ENCODE results near the gene GSTA3. TPM values are rescaled to one million over a fixed set of nuclear protein-coding genes. Genes with fewer than 3 reads are reported as not detected.

Gene GSTA3
- total and polyA plus RNA-seq, 2 of the 13 experiments (the other 11 are each of a cell fraction or from before 2014, with no cell fraction given) = not detected

DNA sequence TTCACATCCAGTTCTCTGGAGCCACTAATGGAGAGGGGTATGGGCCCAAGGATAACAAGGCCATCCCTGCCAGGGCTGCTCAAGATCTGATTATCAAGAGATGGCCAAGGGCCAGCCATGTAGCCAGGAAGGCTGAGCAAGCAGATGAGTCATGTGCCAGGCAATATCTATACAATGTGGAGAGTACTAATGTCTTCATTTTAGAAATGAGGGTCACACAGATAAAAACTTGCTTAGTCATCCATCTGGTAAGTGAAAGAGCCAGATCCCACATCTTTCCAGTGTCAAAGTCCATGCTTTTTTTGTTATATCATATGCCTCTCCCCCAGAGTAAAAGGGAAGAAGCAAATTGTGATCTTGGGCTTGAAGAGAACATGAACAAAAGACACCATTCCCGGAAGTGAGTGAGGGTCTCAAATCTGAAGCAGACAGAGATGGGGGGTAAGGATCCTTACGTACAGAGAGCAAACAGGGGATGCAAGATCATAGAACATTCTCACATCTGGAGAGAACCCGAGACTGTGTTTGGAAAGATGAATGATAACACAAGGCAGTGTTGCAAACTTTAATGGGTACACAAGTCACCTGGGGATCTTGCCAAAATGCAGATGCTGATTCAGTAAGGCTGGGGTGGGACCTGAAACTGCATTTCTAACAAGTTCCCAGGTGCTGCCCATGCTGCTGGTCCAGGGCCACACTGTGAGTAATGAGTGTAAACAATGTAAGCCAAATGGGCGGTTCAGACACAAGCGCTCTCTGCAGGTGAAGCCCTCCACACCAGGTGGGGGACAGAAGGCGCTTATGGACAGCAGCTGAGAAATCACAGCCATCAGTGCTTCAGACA lies 20.0 kb upstream of the GSTA3 start (continued):
- TF ChIP-seq TAF15 (IDR thresholded peaks at IDR 0.05; ENCODE audit: low read depth, low read length, poor library complexity, severe bottlenecking) (no peak), CCDC6 (CRISPR knock-in tag; IDR thresholded peaks at IDR 0.05) (no peak), ZNF841 (CRISPR knock-in tag; IDR thresholded peaks at IDR 0.05; ENCODE audit: borderline replicate concordance) (no peak), MTA1 (CRISPR knock-in tag; IDR thresholded peaks at IDR 0.05; ENCODE audit: borderline replicate concordance) (no peak), ZNF674 (CRISPR knock-in tag; IDR thresholded peaks at IDR 0.05; ENCODE audit: low read depth) (no peak), TBP (CRISPR knock-in tag; IDR thresholded peaks at IDR 0.05) (no peak), ZNF644 (CRISPR knock-in tag; IDR thresholded peaks at IDR 0.05; ENCODE audit: low read depth) (peak; percentile 67; the same call in 1 of the 2 replicates), ZNF629 (CRISPR knock-in tag; conservative IDR thresholded peaks at IDR 0.05) (no peak), MEIS1 (CRISPR knock-in tag; IDR thresholded peaks at IDR 0.05; ENCODE audit: borderline replicate concordance) (no peak), CENPX (CRISPR knock-in tag; IDR thresholded peaks at IDR 0.05) (no peak), BRD4 (CRISPR knock-in tag; IDR thresholded peaks at IDR 0.05) (no peak), MZF1 (CRISPR knock-in tag; IDR thresholded peaks at IDR 0.05; ENCODE audit: borderline replicate concordance) (no peak), ZNF883 (CRISPR knock-in tag; IDR thresholded peaks at IDR 0.05; ENCODE audit: not compliant biosample characterization) (no peak), CC2D1A (CRISPR knock-in tag; IDR thresholded peaks at IDR 0.05) (no peak), ZMYM4 (CRISPR knock-in tag; IDR thresholded peaks at IDR 0.05) (no peak), GABPA (IDR thresholded peaks at IDR 0.05; ENCODE audit: low read depth, low read length) (no peak), GABPA (CRISPR knock-in tag; IDR thresholded peaks at IDR 0.05; ENCODE audit: low read depth) (no peak)
- TF ChIP-seq, protein P1, sequence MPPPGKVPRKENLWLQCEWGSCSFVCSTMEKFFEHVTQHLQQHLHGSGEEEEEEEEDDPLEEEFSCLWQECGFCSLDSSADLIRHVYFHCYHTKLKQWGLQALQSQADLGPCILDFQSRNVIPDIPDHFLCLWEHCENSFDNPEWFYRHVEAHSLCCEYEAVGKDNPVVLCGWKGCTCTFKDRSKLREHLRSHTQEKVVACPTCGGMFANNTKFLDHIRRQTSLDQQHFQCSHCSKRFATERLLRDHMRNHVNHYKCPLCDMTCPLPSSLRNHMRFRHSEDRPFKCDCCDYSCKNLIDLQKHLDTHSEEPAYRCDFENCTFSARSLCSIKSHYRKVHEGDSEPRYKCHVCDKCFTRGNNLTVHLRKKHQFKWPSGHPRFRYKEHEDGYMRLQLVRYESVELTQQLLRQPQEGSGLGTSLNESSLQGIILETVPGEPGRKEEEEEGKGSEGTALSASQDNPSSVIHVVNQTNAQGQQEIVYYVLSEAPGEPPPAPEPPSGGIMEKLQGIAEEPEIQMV (CRISPR knock-in tag; IDR thresholded peaks at IDR 0.05; ENCODE audit: low read depth) = no peak
- TF ChIP-seq, protein P2, sequence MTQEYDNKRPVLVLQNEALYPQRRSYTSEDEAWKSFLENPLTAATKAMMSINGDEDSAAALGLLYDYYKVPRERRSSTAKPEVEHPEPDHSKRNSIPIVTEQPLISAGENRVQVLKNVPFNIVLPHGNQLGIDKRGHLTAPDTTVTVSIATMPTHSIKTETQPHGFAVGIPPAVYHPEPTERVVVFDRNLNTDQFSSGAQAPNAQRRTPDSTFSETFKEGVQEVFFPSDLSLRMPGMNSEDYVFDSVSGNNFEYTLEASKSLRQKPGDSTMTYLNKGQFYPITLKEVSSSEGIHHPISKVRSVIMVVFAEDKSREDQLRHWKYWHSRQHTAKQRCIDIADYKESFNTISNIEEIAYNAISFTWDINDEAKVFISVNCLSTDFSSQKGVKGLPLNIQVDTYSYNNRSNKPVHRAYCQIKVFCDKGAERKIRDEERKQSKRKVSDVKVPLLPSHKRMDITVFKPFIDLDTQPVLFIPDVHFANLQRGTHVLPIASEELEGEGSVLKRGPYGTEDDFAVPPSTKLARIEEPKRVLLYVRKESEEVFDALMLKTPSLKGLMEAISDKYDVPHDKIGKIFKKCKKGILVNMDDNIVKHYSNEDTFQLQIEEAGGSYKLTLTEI (CRISPR knock-in tag; conservative IDR thresholded peaks at IDR 0.05) = no peak
- TF ChIP-seq, protein P3, sequence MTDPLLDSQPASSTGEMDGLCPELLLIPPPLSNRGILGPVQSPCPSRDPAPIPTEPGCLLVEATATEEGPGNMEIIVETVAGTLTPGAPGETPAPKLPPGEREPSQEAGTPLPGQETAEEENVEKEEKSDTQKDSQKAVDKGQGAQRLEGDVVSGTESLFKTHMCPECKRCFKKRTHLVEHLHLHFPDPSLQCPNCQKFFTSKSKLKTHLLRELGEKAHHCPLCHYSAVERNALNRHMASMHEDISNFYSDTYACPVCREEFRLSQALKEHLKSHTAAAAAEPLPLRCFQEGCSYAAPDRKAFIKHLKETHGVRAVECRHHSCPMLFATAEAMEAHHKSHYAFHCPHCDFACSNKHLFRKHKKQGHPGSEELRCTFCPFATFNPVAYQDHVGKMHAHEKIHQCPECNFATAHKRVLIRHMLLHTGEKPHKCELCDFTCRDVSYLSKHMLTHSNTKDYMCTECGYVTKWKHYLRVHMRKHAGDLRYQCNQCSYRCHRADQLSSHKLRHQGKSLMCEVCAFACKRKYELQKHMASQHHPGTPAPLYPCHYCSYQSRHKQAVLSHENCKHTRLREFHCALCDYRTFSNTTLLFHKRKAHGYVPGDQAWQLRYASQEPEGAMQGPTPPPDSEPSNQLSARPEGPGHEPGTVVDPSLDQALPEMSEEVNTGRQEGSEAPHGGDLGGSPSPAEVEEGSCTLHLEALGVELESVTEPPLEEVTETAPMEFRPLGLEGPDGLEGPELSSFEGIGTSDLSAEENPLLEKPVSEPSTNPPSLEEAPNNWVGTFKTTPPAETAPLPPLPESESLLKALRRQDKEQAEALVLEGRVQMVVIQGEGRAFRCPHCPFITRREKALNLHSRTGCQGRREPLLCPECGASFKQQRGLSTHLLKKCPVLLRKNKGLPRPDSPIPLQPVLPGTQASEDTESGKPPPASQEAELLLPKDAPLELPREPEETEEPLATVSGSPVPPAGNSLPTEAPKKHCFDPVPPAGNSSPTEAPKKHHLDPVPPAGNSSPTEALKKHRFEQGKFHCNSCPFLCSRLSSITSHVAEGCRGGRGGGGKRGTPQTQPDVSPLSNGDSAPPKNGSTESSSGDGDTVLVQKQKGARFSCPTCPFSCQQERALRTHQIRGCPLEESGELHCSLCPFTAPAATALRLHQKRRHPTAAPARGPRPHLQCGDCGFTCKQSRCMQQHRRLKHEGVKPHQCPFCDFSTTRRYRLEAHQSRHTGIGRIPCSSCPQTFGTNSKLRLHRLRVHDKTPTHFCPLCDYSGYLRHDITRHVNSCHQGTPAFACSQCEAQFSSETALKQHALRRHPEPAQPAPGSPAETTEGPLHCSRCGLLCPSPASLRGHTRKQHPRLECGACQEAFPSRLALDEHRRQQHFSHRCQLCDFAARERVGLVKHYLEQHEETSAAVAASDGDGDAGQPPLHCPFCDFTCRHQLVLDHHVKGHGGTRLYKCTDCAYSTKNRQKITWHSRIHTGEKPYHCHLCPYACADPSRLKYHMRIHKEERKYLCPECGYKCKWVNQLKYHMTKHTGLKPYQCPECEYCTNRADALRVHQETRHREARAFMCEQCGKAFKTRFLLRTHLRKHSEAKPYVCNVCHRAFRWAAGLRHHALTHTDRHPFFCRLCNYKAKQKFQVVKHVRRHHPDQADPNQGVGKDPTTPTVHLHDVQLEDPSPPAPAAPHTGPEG (CRISPR knock-in tag; IDR thresholded peaks at IDR 0.05) = no peak

All from HepG2 (cell line).